Measurements from ENCODE around the gene ADCY7. TPM values are rescaled to one million over a fixed set of nuclear protein-coding genes. Genes with fewer than 3 reads are reported as not detected.
A peak's percentile ranks its signal among the peaks of the same experiment; 100 is the strongest.
"Not testable (repeated sequence)": the region's sequence is repeated elsewhere in the genome, so short reads cannot be mapped to it uniquely, and the experiment has no call there.

The ADCY7 gene
- total RNA-seq, 1 experiment from 2014 or later, result 1.7 TPM

- in situ Hi-C loops (cut with HindIII; ENCODE audit: low sequenced_read_pairs), result no loop called here
These were observed 54.0 kb downstream of the ADCY7 start for GRCh38 chr16:50320310-50320709.

DNA sequence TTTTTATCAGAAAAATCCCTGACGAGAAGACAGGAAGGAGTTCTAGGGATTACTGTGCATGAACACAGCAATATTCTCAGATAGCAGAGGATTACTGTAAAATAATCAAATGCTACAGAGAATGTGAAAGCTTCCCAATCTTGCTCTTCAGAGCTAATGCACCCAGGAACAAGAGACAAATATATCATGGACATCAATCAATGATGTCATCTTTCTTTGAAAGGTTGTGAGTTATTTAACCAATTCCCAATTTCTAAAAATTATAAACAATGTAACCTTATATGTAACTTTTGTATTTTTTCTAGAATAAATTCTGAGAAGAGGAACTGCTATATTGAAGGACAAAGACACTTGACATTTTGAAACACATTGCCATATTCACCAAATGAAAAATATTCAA, 56.0 kb downstream of the ADCY7 start:
- DNase-seq (ENCODE audit: low spot score), result no peak
- in situ Hi-C loops (cut with HindIII; ENCODE audit: low sequenced_read_pairs), result no loop called here

More at GRCh38 chr16:50320310-50320709, 54.0 kb downstream of the ADCY7 start:
- no peak for DNase-seq (ENCODE audit: low spot score)

GRCh38 chr16:50323335-50324011, 57.1 kb downstream of the ADCY7 start:
- in situ Hi-C loops (cut with HindIII; ENCODE audit: low sequenced_read_pairs), result no loop called here
- peak; percentile 57 for DNase-seq (ENCODE audit: low spot score)

DNA sequence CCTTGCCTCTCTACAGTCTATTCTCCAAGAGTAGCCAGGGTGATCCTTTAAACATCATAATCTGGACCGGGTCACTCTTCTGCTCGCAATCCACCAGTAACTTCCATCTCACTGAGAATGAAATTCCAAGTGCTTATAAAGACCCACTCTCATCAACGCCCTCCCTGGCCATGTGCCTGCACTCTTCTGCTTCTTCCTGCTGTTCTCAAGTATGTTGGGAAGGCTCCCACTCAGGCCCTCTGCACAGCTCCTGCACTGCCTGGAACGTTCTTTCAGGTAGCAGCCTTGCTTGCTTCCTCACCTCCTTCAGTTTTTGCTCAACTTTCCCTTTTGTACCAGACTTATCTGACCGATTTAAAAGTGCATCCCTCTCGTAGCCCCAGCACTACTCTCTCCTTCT, 58.0 kb downstream of the ADCY7 start:
- DNase-seq (ENCODE audit: low spot score), result no peak
- in situ Hi-C loops (cut with HindIII; ENCODE audit: low sequenced_read_pairs), result no loop called here

GRCh38 chr16:50326264-50326663, 59.9 kb downstream of the ADCY7 start:
- in situ Hi-C loops (cut with HindIII; ENCODE audit: low sequenced_read_pairs), result no loop called here
- DNase-seq (ENCODE audit: low spot score), result no peak

DNA sequence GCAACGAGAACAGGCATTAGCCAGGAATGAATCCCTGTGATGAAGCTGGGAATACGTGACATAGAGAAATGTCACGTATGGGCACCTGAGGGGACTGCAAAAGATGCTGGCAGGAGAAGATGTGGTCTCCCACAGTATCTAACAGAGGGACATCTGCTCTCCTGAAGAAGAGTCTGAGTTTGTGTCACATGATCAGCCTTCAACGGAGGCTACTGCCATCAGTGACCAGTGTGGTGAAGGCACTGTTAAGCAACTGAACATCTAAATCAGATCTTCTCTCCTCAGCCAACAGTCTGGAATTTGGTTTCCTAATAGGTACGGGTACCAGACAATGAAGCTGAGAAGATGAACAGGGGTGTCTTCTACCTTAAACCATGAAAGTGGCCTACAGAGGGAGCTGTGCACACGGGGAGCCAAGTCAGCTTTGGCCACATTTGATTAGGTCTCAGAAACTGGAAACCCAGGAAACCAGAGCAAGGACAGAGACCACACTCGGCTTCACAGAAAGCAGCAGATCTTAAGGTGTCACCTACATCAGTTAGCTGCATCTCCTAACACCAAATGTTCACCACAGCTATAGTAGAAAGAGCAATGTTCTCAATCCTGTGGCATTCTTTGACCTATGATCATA, 60.6 kb downstream of the ADCY7 start:
- DNase-seq (ENCODE audit: low spot score), result peak; percentile 72
- in situ Hi-C loops (cut with HindIII; ENCODE audit: low sequenced_read_pairs), result no loop called here

- in situ Hi-C loops (cut with HindIII; ENCODE audit: low sequenced_read_pairs), result no loop called here
- DNase-seq (ENCODE audit: low spot score), result no peak
These were observed 63.3 kb downstream of the ADCY7 start for GRCh38 chr16:50329446-50330189.

- in situ Hi-C loops (cut with HindIII; ENCODE audit: low sequenced_read_pairs), result no loop called here
- DNase-seq (ENCODE audit: low spot score), result no peak
These were observed 65.2 kb downstream of the ADCY7 start for GRCh38 chr16:50331570-50331969.

GRCh38 chr16:50332599-50332998, 66.2 kb downstream of the ADCY7 start:
- in situ Hi-C loops (cut with HindIII; ENCODE audit: low sequenced_read_pairs), result no loop called here
- DNase-seq (ENCODE audit: low spot score), result no peak

GRCh38 chr16:50334106-50334975, 68.0 kb downstream of the ADCY7 start:
- in situ Hi-C loops (cut with HindIII; ENCODE audit: low sequenced_read_pairs), result no loop called here
- no peak for DNase-seq (ENCODE audit: low spot score)

DNA sequence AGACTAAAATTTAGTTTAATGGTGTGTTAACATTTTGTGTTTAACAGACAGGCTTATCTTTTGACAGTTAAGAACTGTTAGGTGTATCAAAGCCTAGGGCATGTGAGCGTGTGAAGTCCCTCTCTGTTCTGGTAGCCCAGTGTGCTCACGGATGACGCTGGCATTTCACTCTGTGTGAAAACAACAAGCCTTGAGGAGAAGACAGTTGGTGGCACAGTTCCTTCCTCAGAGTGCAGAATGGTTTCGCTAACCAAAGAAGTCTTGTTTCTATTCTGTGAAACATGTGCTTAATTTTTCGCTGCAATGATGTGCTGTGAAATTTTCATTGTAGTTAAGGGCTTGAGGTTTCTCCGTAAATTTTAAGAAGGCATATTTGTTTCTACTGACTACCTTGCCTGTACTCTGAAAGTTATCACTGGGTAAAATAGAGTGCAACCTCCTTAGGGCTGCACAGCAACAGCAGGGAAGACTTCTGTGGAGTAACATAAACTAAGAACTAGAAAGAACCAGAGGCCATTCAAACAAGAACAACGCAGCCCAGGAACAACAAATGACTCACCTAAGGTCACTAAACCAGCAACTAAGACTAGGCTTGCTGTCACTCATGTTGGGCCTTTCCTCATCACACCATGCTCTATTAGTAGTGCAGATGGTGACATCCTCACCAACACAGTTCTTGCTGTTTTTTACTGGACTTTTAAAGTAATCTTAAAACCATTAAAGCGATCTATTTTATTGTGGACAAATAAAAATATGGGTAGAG, 69.0 kb downstream of the ADCY7 start:
- in situ Hi-C loops (cut with HindIII; ENCODE audit: low sequenced_read_pairs), result no loop called here
- no peak for DNase-seq (ENCODE audit: low spot score)

DNA sequence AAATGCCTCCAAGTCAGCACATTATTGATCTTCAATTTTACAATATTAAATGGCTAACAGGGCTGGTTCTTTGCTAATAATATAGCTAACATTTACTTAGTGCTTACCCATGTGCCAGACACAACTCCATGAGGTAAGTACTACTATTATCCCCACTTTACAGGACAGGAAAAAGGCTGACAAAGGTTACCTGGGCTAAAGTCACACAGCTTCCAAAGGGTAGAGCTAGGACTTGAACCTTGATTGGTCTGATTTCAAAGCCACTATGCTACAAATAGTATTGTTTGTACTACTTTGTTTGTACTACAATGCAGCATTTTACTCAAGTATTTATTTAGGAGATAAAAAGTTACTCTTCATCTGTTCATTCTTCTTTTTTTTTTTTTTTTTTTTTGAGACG, 70.5 kb downstream of the ADCY7 start:
- in situ Hi-C loops (cut with HindIII; ENCODE audit: low sequenced_read_pairs), result no loop called here
- DNase-seq (ENCODE audit: low spot score), result no peak

GRCh38 chr16:50338371-50339231, 72.2 kb downstream of the ADCY7 start:
- DNase-seq (ENCODE audit: low spot score), result no peak
- in situ Hi-C loops (cut with HindIII; ENCODE audit: low sequenced_read_pairs), result no loop called here

- DNase-seq (ENCODE audit: low spot score), result no peak
- in situ Hi-C loops (cut with HindIII; ENCODE audit: low sequenced_read_pairs), result no loop called here
These were observed 74.2 kb downstream of the ADCY7 start for GRCh38 chr16:50340578-50340977.

DNA sequence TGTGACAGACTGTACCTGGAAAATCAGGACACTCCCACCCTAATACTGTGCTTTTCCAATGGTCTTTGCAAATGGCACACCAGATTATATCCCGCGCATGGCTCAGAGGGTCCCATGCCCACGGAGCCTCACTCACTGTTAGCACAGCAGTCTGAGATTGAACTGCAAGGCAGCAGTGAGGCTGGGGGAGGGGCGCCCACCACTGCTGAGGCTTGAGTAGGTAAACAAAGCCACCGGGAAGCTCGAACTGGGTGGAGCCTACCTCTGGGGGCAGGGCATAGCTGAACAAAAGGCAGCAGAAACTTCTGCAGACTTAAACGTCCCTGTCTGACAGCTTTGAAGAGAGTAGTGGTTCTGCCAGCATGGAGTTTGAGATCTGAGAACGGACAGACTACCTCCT, 77.2 kb downstream of the ADCY7 start:
- DNase-seq (ENCODE audit: low spot score); in situ Hi-C loops (cut with HindIII; ENCODE audit: low sequenced_read_pairs): not testable (repeated sequence)

GRCh38 chr16:50345210-50345609, 78.9 kb downstream of the ADCY7 start:
- DNase-seq (ENCODE audit: low spot score); in situ Hi-C loops (cut with HindIII; ENCODE audit: low sequenced_read_pairs): not testable (repeated sequence)

DNA sequence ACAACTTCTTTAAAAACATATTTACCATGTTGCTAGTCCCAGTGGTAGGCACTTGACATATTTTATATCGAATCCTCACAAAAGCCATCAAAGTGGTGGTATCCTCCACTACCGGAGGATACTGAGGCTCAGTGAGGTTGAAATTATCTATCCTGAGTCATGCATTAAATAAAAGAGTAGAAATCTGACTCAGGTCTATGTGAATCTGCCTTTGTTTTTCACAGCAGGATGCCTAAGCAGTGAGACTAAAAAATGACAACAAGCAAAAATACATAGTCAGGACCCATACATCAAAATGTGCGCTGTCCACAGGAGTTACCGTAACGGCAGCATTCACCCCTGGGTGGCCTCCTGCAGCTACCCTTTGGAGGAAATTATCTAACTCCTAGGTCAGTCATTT, 84.8 kb downstream of the ADCY7 start:
- in situ Hi-C loops (cut with HindIII; ENCODE audit: low sequenced_read_pairs), result no loop called here
- no peak for DNase-seq (ENCODE audit: low spot score)

DNA sequence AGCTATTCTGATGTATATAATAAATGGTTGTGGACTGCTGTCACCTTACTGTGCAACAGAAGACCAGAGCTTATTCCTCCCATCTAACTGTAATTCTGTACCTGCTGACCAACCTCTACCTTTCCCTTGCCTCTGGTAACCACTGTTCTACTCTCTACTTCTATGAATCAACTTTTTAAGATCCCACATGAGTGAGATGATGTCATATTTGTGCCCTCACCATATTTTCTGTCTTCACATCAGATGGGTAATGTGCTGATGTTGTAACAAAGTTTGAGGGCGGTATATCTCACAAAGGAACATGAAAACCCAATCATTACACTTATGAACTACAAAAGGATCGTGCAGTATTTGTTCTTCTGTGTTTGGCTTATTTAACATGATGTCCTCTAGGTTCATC, 85.6 kb downstream of the ADCY7 start:
- in situ Hi-C loops (cut with HindIII; ENCODE audit: low sequenced_read_pairs), result no loop called here
- no peak for DNase-seq (ENCODE audit: low spot score)
